Urinary bladder (tissue), 4 donors: Measurements from ENCODE around the gene EPS8. TPM values are rescaled to one million over a fixed set of nuclear protein-coding genes. Genes with fewer than 3 reads are reported as not detected.
"Not testable (repeated sequence)": the region's sequence is repeated elsewhere in the genome, so short reads cannot be mapped to it uniquely, and the experiment has no call there.

Experiments used
- DNase-seq: peaks from one replicate; pipeline ENCODE4 v3.0.0-alpha.2; 2015; ENCODE audit errors: extremely low spot score
- H3K27ac ChIP-seq: one replicate; pipeline ENCODE4 v1.5.1; 2013; ENCODE audit warnings: low read depth, mild to moderate bottlenecking, moderate library complexity
- H3K36me3 ChIP-seq: one replicate; pipeline ENCODE4 v1.6.1; 2013; ENCODE audit warnings: mild to moderate bottlenecking, moderate library complexity; ENCODE audit not compliant: insufficient read depth
- H3K4me1 ChIP-seq: one replicate; pipeline ENCODE4 v1.6.1; 2013; ENCODE audit warnings: mild to moderate bottlenecking, moderate library complexity; ENCODE audit not compliant: insufficient read depth
- H3K4me3 ChIP-seq: one replicate; pipeline ENCODE4 v1.5.1; 2013; ENCODE audit warnings: low read depth, low read length
- WGBS: extraction: QIAGEN DNeasy Blood & Tissue Kit; methylation state at CpG from one replicate; pipeline ENCODE4 v1.1.7; 2013; 5-methylcytosine and 5-hydroxymethylcytosine counted together
- polyA plus RNA-seq: library from polyadenylated mRNA; stranded (reverse); fragments of 200-250 nt; gene quantifications from one replicate; pipeline ENCODE4 v1.2.3, GENCODE V29; 2013
- total RNA-seq: library from RNA; depleted of rRNA; stranded (reverse); fragments of >200 nt; gene quantifications from one replicate; pipeline ENCODE4 v1.2.3, GENCODE V29; 2014
- donor health status: healthy with polysubstance abuse.
- donor health status: healthy.

The EPS8 gene
- total and polyA plus RNA-seq, 2 donors, result 68.9 to 133 TPM

DNA sequence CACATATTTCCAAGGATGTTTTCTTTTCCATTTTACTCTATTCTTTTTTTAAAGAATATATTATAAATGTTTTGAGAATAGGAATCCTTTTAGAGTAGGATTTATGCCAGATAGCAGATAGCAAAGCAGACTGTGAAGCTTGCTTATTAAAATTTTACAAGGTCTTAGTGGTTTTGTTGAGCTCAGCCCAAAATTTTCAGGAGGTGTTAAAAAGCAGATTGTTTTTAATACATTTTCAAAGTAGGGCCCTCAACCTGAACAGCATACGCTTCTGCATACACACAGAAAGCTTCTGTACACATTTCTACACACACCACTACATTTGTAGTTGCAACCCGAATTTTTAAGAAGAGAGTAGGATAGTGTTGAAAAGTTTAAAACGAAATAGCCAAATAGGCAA is 151.0 kb downstream of the EPS8 start:
- Histone ChIP-seq H3K36me3 (no peaks in the 10 kb centered on the region), H3K27ac (no peak overlapping the region), H3K4me1 (no peaks in the 10 kb centered on the region), H3K4me3 (no peak overlapping the region)
- DNase-seq, result no peak
- 37% methylated on average over 3 of the region's 3 CpGs for WGBS

DNA sequence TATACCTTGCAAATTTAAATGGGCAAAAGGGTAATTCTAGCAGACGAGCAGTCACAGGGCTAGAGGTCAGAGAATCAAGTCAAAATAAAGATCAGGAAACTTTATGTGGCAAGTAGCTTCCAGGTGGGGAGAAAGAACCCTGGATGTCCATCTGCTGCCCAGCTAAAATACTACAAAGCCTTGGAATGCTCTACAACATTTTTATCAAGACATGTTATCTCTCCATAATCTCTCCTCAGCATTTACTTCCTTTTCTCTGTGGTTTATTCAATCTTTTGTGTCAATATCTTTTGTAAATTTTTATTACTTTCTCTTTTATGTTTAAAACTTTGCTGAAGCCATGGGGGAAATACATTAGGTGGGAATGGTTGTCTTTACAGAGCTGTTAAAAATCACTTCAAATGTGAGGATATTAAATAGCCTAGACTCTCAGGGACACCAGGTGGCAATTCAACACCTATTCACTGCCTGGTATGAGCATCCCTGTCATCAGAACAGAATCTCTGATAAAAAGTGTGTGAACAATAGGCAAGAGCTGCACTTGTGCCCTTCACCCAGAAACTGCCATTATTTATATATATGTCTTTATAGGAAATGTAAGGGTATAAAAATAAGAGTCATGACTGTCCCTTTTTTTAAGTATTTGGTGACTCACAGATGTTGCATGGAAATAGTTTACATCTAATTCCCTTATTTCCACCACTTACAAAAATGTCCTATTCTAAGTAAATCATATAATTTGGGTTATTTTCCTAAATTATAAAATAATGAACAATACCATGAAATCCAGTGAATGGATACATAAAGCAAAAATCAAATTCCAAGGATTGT is 152.9 kb downstream of the EPS8 start:
- Histone ChIP-seq H3K4me3 (no peak overlapping the region), H3K4me1 (no peaks in the 10 kb centered on the region), H3K27ac (no peak overlapping the region), H3K36me3 (no peaks in the 10 kb centered on the region)
- no peak for DNase-seq
- WGBS, result 90% methylated on average over 1 of the region's 1 CpG

DNA sequence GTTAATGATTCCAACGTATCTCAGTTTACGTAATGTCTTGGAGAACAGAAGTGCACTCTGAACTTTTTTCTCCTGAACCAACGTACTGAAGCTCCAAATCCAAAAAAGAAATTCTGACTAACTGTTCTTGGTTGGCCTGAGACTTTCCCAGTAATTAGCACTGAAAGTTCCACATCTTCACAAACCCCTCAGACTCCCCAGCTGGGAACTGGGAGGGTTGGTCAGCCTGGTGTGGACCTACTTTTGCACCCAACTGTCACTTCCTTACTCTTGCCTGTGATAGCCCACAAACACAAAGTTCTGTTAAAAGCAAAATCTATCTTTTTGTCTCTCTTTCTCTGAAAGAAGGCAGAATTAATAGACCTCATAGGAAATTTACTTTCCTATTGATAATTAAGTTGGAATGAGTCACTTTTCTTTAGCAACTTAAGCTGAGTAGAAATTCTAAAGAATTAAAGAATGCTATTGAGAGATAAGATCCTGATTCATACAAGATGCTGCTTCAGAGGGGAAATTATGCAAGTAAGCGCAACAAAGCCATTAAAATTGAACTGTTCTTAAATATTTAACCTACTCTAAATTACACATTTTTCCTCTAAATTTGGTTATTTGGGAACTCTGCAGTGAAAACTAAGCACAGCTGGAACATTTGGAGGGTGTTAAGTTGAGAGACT is 155.0 kb downstream of the EPS8 start:
- Histone ChIP-seq H3K27ac (no peak overlapping the region), H3K36me3 (peaks cover 4% of the 10 kb centered on the region), H3K4me1 (no peaks in the 10 kb centered on the region), H3K4me3 (no peak overlapping the region)
- no peak for DNase-seq
- WGBS, result 89% methylated on average over 4 of the region's 4 CpGs

DNA sequence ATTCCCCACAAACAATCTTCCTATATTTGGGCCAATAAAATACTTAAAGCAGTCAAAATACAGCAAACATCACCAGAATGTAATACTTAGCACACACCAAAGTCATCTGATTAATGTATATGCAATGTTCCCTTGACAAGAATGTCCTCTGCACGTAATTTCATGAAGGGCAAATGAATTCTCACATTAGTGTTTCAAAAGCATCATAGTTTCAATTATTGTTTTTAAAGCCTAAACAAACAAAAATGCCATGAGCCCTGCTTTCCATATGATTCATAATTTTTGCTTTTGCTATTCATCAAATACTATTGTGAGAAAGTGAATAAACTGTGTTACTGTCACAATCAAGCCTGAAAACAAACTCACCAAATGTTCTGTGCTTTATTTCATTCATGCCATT is 156.0 kb downstream of the EPS8 start:
- no peaks in the 10 kb centered on the region for H3K4me1 ChIP-seq
- peaks cover 4% of the 10 kb centered on the region for H3K36me3 ChIP-seq
- DNase-seq, result no peak
- H3K4me3 ChIP-seq, result no peak overlapping the region
- no peak overlapping the region for H3K27ac ChIP-seq
- WGBS, result 94% methylated on average over 1 of the region's 1 CpG

DNA sequence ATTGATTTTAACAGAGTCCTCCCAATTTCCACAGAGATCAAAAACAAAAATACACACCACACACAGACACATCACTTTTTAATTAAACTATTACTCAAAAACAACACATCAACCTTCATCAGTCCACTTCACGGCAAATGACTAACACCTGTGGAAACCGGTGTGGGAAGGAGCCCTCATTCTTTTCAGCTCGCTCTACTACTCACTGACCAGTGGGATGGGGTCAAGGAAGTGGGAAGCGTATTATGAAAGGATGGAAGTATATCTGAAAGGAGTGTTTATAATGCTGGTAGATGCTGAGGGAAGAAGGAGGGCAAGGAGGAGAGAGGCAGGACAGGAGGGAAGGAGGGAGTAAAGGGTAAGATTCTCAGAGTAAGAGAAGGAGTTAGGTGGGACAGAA is 156.5 kb downstream of the EPS8 start:
- no peak overlapping the region for H3K27ac ChIP-seq
- 94% methylated on average over 4 of the region's 4 CpGs for WGBS
- H3K4me3 ChIP-seq, result no peak overlapping the region
- no peak for DNase-seq
- H3K4me1 ChIP-seq, result no peaks in the 10 kb centered on the region
- H3K36me3 ChIP-seq, result peaks cover 4% of the 10 kb centered on the region

DNA sequence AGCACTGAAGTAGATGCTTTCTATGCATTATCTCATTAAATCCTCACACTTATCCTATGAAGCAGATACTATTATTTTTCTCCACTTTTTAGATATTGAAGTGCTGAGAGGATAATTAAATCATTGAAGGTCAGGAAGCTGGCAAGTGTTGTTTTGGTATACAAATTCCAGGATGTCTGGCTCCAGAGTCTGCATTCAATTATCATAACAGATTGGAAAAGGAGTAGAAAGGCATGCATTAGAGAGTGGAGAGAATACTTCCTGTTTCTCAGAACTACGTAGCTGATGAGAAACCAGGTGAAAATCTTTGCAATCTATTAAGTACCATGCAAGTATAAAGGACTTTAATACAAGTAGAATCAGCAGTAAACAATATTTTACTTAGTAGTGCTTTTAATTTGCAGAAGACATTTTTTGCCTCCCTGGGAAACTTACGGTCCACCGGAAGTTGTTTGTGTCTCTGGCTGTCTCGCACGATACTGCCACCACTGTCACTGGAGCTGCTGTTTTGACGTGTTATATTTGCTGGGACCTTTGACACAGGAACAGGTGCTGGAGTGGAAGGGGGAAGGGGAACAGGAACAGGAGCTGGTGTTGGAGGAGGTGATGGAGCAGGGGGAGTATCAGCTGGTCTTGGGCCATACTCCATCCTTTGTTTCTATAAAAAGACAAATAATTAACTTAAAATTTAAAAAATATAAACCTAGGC is 158.0 kb downstream of the EPS8 start:
- Histone ChIP-seq H3K36me3 (peaks cover 4% of the 10 kb centered on the region), H3K4me3 (no peak overlapping the region), H3K27ac (no peak overlapping the region), H3K4me1 (no peaks in the 10 kb centered on the region)
- DNase-seq, result no peak
- WGBS, result 81% methylated on average over 6 of the region's 6 CpGs

DNA sequence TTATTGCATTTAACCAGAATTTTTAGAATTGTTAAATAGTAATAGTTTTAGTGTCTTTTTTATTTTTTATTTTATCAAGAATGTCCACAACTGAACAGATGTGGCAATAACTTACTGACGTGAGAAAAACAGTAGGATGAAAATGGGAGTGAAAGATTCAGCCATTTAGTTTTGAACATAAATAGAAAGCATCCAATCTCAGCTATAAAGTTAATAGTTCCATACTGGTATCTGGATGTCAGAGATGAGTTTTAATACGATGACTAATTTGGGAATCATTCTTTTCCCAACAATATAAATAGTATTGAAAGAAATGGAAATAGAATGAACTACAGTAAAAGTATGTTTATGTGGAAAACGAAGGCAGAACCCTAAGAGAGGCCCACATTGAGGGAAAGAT is 159.4 kb downstream of the EPS8 start:
- Histone ChIP-seq H3K36me3 (peaks cover 4% of the 10 kb centered on the region), H3K4me3 (no peak overlapping the region), H3K27ac (peak overlapping the region; percentile 67), H3K4me1 (no peaks in the 10 kb centered on the region)
- WGBS, result 35% methylated on average over 3 of the region's 3 CpGs
- no peak for DNase-seq

DNA sequence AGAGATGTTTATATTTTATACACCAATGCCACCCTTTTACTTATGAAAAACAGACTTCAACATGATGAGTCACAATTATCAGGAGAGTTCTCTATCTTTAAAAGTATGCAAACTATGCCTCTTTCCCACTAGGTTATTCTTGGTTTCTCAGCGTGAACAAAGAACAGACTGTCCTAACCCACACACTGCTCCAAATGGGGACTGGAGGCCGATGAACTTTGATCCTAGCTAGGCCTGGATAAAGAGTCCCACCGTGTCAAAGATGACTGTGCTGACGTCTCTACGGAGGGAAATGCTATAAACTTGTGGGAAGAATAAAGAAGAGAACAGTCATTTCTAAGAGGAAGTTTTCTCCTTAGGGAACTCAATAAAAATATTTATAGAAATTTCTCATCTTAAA is 160.1 kb downstream of the EPS8 start:
- Histone ChIP-seq H3K4me3 (no peak overlapping the region), H3K36me3 (peaks cover 4% of the 10 kb centered on the region), H3K27ac (no peak overlapping the region), H3K4me1 (no peaks in the 10 kb centered on the region)
- no peak for DNase-seq
- 7% methylated on average over 5 of the region's 5 CpGs for WGBS

DNA sequence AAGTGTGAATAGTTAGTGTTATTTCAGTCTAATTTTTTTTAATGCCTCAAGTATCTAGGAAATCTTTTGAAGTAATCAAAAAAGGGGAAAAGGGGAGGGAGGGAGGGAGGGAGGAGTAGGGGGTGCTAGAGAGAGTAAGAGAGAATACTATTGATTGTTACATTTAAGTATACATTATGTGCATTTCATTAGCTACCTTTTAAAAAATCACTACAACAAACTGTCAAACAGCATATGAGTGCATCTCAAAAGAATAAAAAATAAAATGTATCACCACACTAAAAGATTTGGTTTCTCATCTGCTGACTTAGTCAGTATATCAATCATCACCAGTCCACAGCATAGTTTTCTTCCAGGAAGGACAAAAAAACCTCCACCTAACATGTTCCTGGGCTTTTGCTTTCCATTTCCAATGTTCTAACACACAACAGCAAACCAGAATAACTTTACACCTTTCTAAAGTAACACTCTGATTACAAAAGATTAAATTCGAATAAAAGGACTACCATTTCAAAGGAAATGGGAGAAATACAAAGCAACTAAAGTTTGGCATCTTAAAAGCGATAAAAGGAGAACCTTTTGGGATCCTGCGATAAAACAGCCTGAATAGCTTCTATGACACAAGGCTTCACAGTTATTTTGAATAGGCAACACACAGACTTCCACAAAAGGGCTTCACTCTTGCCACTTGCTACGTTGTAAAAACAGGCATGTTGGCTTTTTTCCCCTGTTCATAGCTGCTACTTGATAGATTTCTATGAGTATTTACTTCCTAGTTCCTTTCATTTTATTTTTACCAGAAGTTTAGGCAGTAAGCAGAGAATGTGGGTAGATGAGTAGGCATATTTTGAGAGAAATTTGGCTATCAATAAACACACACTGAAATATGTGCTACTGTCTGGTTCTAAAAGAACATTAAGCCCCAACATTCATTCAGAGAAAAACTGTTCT is 160.9 kb downstream of the EPS8 start:
- peaks cover 4% of the 10 kb centered on the region for H3K36me3 ChIP-seq
- WGBS, result 35% methylated on average over 4 of the region's 4 CpGs
- peak overlapping the region; percentile 38 for H3K27ac ChIP-seq
- DNase-seq, result no peak
- no peak overlapping the region for H3K4me3 ChIP-seq
- no peaks in the 10 kb centered on the region for H3K4me1 ChIP-seq

DNA sequence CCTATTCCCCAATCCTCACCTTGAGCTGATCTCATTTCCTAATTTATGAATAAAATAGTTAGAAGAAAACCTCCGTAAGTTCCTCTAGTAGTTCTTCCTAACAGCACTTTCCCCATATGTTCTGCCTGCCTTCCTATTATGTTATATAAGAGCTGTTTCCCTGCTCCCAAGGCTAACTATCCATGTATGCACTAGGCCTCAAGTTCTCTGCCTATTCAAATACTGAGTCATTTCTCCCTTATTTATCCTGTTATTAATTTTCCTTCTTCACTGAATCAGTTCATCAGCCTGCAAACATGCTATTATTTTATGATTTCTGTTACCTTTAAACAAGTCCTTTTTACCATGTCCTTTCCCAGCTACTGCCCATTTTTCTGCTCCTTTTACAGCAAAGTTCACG is 164.1 kb downstream of the EPS8 start:
- 97% methylated on average over 2 of the region's 2 CpGs for WGBS
- no peak for DNase-seq
- no peaks in the 10 kb centered on the region for H3K36me3 ChIP-seq
- H3K4me3 ChIP-seq, result no peak overlapping the region
- H3K27ac ChIP-seq, result no peak overlapping the region
- no peaks in the 10 kb centered on the region for H3K4me1 ChIP-seq

DNA sequence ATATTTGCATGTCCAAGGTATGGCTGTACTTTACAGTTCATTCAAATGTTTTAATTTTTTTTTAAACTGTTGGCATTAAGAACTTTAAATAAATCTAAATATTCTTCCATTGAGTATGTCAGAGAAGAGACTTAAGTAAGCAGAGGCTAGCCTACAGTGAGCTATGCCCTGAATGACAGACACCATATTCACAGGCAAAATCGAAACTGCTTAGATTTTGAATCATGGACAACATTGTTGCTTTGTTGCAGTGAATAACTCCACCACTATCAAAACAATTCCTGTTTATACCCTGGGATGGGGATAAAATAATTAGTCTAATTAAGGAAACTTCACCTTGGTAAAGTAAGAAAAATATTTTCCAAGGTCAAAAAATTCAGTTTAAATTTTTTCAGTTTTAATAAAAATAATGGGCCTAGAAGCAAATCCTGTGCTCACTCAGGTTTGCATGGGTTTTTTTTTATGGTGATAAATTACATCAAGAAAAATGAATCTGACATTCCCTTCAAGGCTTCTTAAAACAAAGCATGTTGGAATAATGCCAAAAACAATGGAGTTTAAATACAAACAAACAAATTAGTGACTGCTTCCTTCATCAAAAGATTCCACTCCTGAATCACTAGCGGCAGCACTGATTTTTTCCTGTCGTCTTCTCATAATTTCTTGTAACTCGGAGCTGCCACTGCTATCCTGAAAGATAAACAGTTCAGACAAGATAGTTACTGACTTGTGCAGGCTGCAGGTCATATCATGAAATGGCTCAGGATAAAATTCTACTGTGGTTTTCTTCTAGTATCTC is 168.2 kb downstream of the EPS8 start:
- no peak for DNase-seq
- Histone ChIP-seq H3K27ac (no peak overlapping the region), H3K36me3 (no peaks in the 10 kb centered on the region), H3K4me1 (no peaks in the 10 kb centered on the region), H3K4me3 (no peak overlapping the region)
- 51% methylated on average over 4 of the region's 4 CpGs for WGBS

DNA sequence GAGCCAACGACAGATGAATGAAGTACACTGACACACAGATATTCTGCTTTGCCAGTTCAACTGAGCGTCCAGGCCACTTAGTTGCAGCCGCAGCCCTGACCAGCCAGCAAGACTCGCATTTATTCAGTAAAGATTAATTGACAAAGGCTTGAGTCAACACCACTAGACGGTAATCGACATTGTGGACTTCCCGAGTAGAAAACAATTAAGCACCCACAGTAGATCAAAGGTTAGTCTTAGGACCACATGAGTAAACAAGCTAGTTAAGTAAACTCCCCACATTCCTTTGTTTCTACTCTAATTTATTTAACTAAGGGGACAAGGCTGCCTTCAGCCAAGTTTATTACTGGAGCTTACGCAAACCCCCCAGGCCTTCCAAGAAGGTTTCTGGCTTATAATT is 172.7 kb downstream of the EPS8 start:
- WGBS, result 95% methylated on average over 8 of the region's 8 CpGs
- H3K4me3 ChIP-seq, H3K36me3 ChIP-seq, H3K27ac ChIP-seq, H3K4me1 ChIP-seq, DNase-seq: not testable (repeated sequence)
